Measurements from ENCODE around the gene MYT1. TPM values are rescaled to one million over a fixed set of nuclear protein-coding genes. Genes with fewer than 3 reads are reported as not detected.

Gene MYT1
- total RNA-seq, 3 donors from 2014 or later (not counting 1 experiment from before 2014, with no cell fraction given) = not detected

DNA sequence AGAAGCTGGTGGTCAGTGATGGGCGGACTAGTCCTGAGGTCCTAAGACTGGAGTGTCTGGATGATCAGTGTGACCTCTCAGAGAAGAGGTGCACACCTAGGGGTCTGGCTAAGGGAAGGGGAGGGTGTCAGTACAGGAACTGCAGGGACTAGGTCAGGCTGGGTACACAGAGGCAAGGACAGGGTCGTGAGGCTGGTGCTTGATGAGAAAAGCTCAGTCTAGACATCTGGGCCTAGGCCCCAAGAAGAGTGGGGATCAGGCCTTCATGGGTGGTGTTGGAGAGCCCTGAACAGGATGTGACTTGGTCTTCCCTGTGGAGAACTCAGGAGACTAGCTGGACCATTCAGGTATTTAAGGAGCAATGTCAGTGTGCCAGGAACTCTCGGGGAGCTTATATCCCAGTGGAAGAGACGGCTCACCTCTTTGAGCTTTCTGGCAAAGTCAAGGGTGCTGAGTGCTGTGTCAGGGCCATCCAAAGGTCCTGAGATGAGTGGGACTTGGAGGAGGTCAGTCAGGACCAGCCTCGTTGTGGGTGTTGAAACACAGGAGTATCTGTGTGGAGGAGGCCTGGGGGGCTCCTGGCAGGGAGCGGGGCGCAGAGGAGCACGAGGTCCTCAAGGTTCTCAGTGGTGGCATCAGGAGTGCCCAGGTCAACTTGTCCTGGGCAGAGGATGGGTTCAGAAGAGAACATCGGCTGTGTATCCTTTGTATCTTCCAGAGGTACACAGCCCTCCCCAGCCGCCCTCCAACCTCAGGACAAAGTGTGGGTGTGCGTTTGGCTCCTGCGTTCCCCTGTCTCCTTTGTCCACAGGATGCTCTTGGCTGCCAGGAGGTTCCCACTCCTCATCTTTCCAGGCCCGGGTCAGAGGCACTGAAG, 13.3 kb upstream of the MYT1 start:
- DNase-seq (no peak), ATAC-seq (no peak)
- no peaks in the 10 kb centered on the region for H3K4me1 Mint-ChIP-seq
- Histone ChIP-seq H3K36me3 (ENCODE audit: control insufficient read depth, insufficient read depth, low read length) (no peaks in the 10 kb centered on the region), H3K4me1 (ENCODE audit: control insufficient read depth, insufficient read depth, low read length) (no peaks in the 10 kb centered on the region), H3K27me3 (ENCODE audit: control insufficient read depth, insufficient read depth, low read length) (no peaks in the 10 kb centered on the region), H3K4me3 (ENCODE audit: low read length) (no peak overlapping the region), H3K27ac (ENCODE audit: low read length) (no peak overlapping the region), H3K9me3 (ENCODE audit: control insufficient read depth, insufficient read depth, low read length) (no peaks in the 10 kb centered on the region)
- no peaks in the 10 kb centered on the region for H3K36me3 Mint-ChIP-seq
- no peaks in the 10 kb centered on the region for H3K9me3 Mint-ChIP-seq
- no peak overlapping the region for H3K4me3 Mint-ChIP-seq
- 76% methylated on average over 13 of the region's 13 CpGs for WGBS (ENCODE audit: insufficient coverage)
- H3K27me3 Mint-ChIP-seq (ENCODE audit: low read depth in 2 of 2) = peaks cover 0 to 5% of the 10 kb centered on the region in 2 donors
- TF ChIP-seq, protein P1, sequence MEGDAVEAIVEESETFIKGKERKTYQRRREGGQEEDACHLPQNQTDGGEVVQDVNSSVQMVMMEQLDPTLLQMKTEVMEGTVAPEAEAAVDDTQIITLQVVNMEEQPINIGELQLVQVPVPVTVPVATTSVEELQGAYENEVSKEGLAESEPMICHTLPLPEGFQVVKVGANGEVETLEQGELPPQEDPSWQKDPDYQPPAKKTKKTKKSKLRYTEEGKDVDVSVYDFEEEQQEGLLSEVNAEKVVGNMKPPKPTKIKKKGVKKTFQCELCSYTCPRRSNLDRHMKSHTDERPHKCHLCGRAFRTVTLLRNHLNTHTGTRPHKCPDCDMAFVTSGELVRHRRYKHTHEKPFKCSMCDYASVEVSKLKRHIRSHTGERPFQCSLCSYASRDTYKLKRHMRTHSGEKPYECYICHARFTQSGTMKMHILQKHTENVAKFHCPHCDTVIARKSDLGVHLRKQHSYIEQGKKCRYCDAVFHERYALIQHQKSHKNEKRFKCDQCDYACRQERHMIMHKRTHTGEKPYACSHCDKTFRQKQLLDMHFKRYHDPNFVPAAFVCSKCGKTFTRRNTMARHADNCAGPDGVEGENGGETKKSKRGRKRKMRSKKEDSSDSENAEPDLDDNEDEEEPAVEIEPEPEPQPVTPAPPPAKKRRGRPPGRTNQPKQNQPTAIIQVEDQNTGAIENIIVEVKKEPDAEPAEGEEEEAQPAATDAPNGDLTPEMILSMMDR (IDR thresholded peaks at IDR 0.05) = no peak
- intact Hi-C loops (cut with micrococcal nuclease) = no loop called here
- no peak overlapping the region for H3K27ac Mint-ChIP-seq

- H3K27me3 ChIP-seq (ENCODE audit: control insufficient read depth, insufficient read depth, low read length) = no peaks in the 10 kb centered on the region
- Mint-ChIP-seq H3K27ac (no peak overlapping the region), H3K4me3 (no peak overlapping the region), H3K27me3 (ENCODE audit: low read depth in 2 of 2) (peaks cover 0 to 5% of the 10 kb centered on the region in 2 donors), H3K36me3 (no peaks in the 10 kb centered on the region), H3K9me3 (no peaks in the 10 kb centered on the region), H3K4me1 (no peaks in the 10 kb centered on the region)
- ATAC-seq = no peak
- WGBS (ENCODE audit: insufficient coverage) = 82% methylated on average over 24 of the region's 24 CpGs
- H3K27ac ChIP-seq (ENCODE audit: low read length) = no peak overlapping the region
- H3K4me3 ChIP-seq (ENCODE audit: low read length) = no peak overlapping the region
- no peaks in the 10 kb centered on the region for H3K36me3 ChIP-seq (ENCODE audit: control insufficient read depth, insufficient read depth, low read length)
- no peak for DNase-seq
- intact Hi-C loops (cut with micrococcal nuclease) = no loop called here
- TF ChIP-seq, protein P1 (IDR thresholded peaks at IDR 0.05) = no peak
- no peaks in the 10 kb centered on the region for H3K9me3 ChIP-seq (ENCODE audit: control insufficient read depth, insufficient read depth, low read length)
- no peaks in the 10 kb centered on the region for H3K4me1 ChIP-seq (ENCODE audit: control insufficient read depth, insufficient read depth, low read length)
These were observed 12.4 kb upstream of the MYT1 start for GRCh38 chr20:64151633-64152530.

DNA sequence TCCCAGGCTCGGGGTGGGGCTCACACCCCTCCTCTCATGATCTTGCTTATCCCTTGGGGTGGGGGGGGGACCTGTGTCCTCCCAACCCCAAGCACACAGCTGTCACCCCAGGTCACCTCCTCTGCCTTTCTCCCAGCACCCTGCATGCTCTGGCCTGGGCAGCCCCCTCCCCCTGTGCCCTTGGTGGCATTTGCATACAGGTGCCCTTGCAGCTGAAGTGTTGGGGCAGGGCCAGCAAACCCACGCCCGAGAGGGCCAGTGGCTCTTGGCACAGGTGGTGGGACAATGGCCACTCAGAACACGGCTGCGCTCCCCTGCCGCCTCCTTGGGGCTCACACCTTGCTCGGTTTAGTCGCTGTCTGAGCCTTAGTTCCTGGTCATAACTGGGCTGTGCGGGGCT, 11.3 kb upstream of the MYT1 start:
- no peak for ATAC-seq
- Mint-ChIP-seq H3K9me3 (no peaks in the 10 kb centered on the region), H3K4me3 (no peak overlapping the region), H3K27me3 (ENCODE audit: low read depth in 2 of 2) (peaks cover 0 to 5% of the 10 kb centered on the region in 2 donors), H3K27ac (no peak overlapping the region), H3K4me1 (no peaks in the 10 kb centered on the region), H3K36me3 (no peaks in the 10 kb centered on the region)
- H3K27ac ChIP-seq (ENCODE audit: low read length) = no peak overlapping the region
- H3K9me3 ChIP-seq (ENCODE audit: control insufficient read depth, insufficient read depth, low read length) = no peaks in the 10 kb centered on the region
- no peak for DNase-seq
- intact Hi-C loops (cut with micrococcal nuclease) = no loop called here
- WGBS (ENCODE audit: insufficient coverage) = 92% methylated on average over 9 of the region's 9 CpGs
- TF ChIP-seq, protein P1 (IDR thresholded peaks at IDR 0.05) = no peak
- no peaks in the 10 kb centered on the region for H3K36me3 ChIP-seq (ENCODE audit: control insufficient read depth, insufficient read depth, low read length)
- no peaks in the 10 kb centered on the region for H3K27me3 ChIP-seq (ENCODE audit: control insufficient read depth, insufficient read depth, low read length)
- no peaks in the 10 kb centered on the region for H3K4me1 ChIP-seq (ENCODE audit: control insufficient read depth, insufficient read depth, low read length)
- H3K4me3 ChIP-seq (ENCODE audit: low read length) = no peak overlapping the region
